HG02610 (cell line): ENCODE data around the gene ZNF366.
A peak's percentile ranks its signal among the peaks of the same experiment; 100 is the strongest.

Experiments used
- ATAC-seq: cut with Tn5 transposase; IDR thresholded peaks from one replicate; pipeline ENCODE4 v1.9.1; 2021; ENCODE audit warnings: mild to moderate bottlenecking, moderate library complexity; ENCODE audit not compliant: unreplicated experiment

ZNF366 gene

DNA sequence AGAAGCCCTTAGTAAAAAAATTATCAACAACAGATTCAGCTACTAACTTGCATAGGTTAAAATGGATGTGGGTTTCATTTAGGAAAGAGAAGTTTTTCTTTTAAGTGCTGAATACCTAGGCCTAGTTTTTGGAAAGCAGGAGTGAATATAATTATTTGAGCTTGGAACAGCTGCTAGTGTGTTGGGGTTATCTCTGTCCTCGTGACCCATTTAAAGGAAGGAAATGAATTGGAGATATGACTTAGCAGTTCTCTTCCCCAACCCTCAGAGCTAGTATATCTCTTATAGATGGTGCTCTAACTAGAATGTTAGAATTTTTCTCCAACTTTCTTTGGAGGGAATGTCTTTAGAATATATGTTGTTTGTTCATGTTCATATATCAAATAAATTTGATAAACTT, 38.6 kb downstream of the ZNF366 start:
- no peak for ATAC-seq

DNA sequence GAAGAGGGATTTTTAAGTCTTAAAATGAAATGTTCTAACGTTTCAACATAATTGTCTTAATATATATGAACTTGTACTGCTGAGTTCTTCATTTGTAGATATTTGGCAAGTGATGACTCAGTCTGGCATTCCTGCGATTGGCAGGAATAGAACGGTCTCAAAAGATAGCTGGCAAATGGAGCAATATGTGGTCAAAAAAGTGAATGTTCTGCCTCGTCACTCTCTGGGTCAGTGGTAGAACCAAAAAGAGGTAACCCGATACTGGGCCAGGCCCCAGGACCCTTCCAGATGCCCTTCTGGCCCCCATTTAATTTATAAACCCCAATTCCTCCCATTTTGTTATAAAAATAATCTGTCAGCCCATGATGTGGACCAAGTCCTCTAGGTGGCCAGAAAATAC, 39.2 kb downstream of the ZNF366 start:
- ATAC-seq = no peak

DNA sequence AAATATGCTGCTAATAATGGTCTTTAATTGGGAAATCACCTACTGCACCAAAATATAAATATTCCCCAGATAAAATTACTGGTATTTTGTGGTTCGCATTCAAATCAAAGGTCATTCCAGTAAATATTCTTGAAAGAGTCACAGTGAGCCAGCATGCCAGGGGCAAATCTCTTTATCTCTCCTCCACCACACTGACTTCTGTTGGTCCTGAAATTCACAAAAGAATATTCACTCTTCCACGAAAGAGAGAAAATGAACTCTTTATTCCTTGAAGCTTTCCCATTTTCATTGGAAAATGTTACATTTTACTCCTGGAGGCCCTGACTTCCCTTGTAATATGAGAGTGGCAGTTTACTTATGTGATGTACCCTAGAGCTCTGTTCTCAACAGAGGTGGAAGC, 39.7 kb downstream of the ZNF366 start:
- ATAC-seq = no peak

DNA sequence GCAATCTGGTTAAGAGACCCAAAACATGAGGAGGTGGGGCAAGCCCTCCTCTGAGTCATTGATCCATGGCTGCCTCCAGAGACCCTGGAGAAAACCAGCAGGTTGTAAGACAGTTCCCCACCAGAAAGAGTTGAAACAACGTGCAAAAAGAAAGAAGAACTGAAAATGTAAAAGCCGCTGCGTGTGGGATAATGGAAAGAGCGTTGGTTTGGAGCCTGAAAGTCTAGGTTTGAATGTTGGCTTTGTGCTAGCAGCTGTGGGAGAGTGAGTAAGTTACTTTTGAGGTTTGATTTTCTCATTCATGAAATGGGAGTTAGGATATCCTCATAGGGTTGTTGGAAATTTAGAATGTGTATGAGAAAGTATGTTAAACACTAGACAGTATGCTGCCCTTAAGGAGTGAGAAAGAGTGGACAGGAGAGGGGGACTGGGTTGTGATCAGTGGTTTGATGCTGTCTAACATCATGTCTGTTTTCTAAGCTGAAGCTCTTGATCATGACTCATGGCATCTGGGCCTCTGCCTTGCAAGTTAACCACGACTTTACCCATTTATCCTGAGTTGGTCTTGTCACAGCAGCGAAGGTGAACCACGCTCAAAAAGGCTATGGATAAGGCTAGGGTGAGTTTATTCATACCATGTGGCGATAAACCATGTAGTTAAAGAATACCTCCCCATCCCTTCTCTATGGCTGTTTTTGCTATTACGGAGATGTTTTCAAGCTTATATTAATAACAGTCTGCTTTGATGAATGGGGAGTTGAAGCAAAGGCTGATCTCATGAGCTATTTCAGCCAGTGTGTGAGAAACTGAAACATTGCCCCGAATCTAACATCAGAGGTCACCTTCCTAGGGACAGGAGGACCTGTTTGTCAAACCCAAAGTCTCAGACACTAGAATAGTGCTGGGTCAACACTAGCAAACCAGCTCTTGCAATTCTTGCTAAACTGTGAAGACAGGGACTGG, 41.3 kb downstream of the ZNF366 start:
- peak; percentile 70 for ATAC-seq

DNA sequence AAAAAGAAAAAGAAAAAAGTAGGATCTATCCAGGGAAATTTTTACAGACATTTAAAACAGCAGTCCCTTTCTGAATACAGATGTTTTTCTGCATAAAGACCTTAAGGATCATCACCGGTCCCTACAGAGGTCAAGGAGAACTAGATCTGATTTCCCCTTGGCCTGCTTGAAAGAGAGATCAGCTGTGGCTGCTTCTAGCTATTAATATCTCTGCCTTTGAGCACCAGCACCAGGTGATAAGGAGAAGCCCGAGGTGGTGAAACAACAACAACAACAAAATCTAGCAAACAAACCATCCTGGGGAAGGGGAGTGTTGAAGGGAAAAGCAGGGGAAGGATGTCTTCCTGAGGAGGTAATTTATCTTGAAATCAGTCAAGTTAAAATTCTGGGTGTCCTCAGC, 42.1 kb downstream of the ZNF366 start:
- peak; percentile 22 for ATAC-seq

DNA sequence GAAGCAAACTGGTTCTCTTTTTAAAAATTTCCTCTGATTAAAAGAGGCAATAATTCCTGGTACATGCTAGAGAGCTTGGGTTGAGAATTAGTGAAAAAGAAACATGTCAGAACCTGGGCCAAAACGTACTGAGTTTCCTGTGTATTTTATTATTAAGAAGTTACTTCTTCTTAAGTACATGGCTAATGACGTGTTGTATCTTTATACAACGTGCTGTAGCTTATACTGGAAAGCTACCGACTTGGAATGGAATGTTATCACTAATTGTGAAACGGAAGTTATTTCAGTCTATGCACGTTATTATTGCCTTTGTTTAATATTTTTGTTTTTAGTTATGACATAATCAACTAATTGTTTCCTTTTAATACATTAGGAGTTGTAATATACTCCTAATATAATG, 43.1 kb downstream of the ZNF366 start:
- ATAC-seq = no peak

DNA sequence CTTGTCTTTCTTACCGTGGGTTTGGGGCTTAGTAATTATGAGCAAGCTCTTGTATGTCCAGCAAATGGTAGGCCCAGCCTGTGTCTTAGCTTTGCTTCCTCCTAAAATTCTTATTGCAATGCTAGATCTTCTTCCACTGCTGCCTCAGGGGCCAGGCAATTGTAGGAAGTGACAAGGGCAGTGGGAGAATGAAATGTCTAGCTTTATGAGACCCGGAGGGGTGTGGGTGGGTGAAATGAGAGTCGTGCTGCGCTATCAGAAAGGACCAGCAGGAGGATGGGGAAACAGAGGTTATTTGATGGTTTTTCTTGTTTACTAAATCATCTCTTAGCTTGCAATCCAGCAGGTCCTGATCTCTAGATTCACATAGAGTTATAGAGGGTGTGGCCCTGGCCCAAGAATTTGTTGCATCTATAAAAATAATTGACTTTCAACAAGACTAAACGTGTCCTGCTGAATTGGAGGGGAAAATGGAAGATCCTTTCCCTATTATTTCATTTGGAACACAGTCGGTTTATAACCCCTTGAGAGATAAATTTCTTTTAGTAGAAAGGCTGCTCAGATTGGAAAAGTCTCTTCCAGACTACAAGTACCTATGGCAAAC, 43.7 kb downstream of the ZNF366 start:
- no peak for ATAC-seq

DNA sequence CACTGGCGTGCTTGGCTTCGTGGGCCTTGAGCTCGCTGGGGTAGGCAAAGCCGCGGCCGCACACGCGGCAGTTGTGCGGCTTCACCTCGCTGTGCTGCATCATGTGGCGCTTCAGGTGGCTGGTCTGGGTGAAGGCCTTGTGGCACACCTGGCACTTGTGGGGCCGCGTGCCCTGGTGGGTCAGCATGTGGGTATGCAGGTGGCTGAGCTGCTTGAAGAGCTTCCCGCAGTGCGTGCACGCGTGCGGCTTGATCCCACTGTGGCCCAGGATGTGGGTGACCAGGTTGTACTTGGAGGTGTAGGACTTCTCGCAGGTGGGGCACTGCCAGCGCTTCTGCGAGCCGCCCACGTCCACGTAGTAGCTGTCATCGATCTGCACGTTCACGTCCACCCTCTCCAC, 46.8 kb downstream of the ZNF366 start:
- ATAC-seq = no peak

DNA sequence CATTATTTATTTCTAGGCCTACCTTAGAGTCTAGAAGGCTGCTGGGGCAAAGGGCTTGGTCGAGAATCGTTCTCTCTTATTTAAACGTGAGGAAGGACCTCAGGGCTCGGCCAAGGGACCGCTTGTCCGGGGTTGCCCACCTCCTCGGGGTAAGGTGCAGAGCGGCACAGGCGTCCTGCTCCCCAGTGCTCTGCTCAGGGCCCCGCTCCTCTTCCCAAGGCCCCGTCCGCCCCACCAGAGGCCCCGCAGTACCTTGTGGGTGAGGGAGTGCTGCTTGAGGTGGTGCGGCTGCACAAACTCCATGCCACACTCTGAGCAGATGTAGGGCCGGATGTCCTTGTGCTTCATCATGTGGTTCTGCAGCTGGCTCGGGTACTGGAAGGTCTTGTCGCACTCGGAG, 47.3 kb downstream of the ZNF366 start:
- no peak for ATAC-seq

DNA sequence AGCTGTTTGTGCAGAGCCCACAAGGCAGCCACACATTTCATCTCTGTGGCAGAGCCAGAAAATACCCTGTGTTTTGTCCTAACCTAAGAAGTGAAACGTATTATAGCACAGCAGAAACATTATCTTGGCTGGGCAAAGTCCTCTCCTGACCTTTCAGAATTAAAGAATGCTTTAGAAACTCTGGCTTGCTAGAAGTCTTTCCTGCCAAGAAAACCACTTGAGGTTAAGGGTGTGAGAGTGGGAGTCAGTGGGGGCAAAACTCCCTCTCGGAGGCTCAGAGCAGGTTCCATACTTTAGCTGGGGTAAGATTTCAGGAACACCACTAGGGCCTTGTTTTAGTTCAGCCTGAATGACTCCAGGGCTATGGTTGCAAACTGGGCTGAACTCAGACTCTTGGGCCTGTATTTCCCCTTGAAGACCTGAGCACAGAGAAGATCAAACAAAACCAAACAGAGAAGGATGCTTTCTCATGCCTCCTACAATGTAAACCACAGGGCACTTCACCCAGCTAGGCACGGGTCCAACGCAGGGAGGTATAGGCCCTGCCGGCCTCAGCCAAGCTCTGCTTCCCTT, 48.0 kb downstream of the ZNF366 start:
- ATAC-seq = peak; percentile 62

DNA sequence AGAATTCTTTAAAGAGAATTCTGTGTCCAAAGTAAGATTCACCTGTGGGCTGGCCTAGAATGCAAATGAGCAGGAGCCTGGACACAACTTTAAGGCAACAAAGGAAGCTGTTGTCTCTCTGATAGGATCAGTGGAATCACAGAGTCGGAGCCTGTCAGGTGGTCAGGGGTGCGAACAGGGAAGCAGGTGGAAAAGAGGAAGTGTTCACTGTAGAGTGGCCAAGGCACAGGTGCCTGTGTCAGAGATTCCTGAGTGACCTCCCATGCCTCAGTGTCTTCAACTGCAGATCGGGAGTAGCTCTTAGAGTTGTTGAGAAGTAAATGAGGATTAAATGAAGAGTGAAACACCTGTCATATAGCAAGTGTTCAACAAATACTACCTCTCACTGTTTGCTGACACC, 48.8 kb downstream of the ZNF366 start:
- ATAC-seq = no peak

DNA sequence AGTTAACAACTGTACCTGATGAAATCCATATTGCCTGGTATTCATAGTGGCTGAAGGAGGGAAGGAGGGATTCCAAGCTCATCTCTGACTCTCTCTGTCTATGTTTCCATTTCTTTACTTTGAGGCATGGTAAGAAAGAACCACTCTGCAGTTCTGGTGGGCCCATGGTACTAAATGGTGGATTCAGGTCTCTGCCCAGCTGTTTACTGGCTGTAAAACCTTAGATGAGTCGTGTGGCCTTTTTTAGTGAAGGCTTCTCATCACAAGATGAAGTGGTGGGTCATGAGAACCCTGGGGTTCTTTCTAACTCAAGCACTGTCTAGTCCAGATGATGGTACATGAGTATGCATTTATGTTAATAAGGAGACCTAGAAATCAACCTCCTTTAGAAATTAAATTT, 49.7 kb downstream of the ZNF366 start:
- no peak for ATAC-seq

DNA sequence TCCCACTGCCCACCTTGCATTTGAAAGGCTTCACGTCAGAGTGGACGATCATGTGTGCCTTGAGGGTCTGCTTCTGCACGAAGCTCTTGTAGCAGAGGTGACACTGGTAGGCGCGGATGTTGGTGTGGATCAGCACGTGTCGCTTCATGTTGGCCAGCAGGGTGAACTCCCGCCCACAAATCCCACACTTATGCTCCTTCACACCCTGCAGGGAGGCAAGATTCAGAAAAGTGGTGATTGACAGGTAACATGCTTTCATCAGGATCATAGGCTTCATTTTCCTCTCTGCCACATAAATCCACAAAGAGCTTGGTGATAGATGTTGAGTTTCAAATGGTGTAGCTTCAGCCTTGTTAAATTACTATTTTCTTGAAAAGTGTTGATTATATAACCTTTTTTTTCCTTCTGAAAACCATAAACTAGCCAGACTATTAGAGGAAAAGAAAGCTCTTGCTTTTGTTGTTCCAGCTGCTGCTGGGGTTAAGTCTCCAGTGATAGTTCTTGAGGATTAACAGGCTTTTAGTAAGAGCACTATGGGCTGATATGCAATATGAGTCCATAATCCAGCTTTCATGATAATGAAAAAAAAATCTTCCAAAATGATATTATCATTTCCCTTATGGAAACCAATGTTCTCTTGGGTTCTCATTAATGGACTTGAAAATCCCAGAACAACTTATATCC, 50.7 kb downstream of the ZNF366 start:
- no peak for ATAC-seq

DNA sequence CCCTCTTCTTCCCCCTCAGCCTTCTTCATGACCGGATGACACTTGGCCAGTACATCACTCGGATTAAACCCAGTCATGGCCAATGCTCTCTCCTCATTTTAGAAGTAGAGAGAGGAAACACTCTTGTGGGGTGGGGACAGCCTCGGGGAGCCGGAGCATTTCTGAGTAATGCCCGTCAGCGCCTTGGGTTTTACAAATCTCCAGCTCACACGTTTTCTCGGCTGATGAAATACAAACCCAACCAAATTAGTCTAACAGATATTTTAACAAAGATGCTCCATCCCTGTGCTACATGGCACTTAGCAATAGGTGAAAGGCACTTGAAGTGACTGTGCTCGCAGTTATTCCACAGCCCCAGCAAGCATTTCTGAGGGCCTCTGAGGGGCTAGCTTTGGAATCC, 51.7 kb downstream of the ZNF366 start:
- ATAC-seq = no peak

DNA sequence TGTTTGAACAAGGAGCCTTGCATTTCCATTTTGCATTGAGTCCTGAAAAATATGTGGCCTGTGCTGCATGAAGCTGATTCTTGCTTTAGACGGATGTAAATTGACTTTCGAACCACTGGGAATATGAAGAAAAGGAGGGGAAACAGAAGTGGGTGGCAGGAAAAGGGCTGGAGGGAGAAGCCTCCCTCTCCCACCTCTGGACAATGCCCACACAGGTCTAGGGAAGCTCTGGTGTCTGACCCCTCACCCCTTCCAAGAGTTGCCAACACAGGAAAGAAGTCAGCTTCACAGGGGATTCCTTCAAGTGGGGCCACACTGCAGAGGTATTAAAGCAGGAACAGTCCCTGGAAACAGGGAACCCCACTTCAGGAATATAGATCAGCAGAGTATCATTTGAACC, 52.2 kb downstream of the ZNF366 start:
- ATAC-seq = no peak

DNA sequence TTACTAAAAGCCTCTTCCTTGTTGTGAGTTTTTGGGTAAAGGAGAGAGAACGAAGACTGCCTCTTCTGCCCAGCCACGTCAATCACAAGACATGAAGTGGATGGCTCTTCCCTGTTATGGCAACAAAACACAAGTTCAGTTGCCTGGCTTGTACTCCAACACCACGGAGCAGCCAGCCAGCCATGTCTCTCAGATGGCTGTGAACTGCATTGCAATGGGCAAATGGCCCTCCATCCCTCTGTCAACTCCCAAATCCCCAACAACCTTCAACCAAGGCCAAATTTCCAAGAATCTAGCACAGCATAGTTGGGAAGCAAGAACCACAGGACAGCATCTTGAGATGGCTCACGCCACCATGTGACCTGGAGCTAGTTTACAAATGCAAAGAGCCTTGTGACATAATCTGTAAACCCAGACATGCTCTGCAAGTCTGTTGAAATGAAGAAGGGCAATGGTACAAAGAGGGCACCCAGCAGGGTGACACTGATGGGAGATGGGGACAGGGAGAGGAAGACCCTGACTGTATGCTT, 53.9 kb downstream of the ZNF366 start:
- ATAC-seq = no peak

DNA sequence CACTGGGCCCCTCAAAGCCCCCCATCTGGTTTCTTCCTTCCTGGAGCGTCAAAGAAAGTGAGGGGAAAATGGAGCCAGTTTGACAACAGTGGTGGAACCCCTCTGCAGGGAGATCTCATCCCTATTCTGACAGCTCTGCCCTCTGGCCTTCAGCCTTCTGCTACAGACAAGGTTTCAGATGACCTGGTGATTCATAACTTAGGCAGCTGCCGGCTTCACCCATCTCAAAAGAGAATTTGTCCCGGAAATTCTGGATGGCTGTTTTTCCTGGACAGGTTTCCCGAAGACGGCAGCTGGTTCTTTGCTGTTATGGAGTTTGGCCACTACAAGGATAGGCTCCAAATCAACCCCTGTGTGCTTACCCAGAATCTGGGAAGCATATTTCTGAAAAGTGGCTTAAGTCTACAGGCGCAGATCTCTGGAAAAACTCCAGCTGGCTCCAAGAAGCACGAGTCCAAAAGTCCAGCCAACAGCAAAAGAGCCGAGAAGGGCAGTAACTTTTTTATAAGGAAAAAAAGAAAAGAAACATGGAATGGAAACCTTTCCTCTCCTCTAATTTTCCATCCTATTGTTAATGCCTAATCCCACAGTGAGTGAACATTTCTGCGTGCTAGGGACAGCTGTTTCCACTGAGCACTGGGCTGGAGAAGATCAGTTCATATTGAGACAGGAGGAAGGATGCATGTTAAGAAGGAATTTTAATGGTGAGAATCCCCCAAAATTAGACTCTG, 54.5 kb downstream of the ZNF366 start:
- no peak for ATAC-seq

DNA sequence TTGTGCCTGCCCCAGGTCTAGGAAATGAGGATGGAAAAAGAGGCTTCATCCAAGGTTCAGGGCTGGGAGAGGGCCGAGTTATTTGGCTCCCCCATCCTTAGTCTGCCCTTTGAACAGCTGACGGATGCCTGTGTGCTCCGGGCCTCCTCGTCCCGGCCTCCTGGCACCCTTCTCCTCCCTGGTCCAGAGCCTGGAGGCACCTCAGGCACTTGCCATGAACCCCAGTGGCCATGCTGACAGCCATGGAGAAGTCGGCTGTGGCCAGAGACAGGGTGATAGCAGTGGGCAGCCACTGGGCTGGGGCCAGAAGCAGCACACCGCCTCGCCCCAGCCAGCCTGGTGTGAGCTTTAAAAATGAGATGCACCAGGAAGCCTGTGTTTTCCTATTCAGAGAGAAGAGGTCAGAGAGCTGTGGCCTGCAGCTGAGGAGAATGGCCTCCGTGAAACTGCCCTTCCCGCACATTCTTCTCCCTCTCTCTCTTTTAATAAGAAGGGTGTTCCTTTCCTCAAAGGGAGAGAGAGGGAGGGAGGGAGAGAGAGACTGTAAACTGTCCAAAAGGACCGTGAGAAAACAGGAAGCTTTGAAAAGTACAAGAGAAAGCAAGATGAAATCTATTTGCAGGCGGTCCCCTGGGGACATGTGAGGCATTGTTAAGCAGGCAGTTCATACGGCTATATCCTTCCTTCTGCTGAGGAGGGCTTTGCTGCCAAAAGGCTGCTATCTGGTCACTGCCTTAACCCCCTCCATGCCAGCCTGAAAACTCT, 55.3 kb downstream of the ZNF366 start:
- ATAC-seq = peak; percentile 78

DNA sequence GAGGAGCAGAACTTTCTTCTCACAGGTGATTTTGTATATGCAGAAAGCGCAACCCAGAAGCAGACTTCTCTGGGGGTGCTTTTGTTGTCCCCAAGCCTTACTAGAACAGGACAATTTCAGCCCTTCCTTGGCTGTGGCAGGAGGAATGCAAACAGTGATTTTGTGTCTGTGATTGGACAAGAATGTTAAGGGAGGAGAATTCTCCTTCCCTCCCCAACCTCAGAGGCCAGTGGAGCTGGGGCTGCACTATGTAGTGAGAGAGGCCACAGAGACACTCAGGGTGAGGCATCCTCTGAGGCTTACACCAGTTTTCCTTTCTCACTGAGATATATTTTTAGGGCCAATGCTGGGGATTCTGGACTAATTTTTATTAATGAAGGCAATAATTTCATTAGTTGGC, 58.8 kb downstream of the ZNF366 start:
- no peak for ATAC-seq

DNA sequence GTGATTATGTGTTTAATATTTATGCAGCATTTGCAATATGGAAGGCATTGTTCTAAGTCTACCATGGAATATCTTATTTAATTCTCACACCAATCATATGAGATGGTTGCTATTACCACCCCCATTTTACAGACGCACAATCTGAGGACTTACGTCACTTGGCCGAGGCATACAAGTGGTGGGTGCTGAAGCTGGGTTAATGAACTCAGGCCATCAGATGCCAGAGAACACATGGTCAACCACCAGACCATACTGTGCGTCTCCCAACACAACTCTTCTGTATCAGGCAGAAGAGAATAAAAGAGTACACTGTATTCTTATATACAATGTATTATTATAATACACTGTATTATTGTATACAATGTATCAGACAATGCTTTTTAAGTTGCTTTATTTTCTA, 59.5 kb downstream of the ZNF366 start:
- no peak for ATAC-seq
